Forelimb muscle (tissue), 1 donor: ENCODE measurements around the gene DUSP8. TPM values are rescaled to one million over a fixed set of nuclear protein-coding genes. Genes with fewer than 3 reads are reported as not detected.

ENCODE experiments used
- DNase-seq: peaks from one replicate; pipeline ENCODE4 v3.0.0-alpha.2; 2013; ENCODE audit warnings: low read depth
- polyA plus RNA-seq: library from polyadenylated mRNA; unstranded; fragments of 120-200 nt; gene quantifications from one replicate; pipeline ENCODE4 v1.2.1, GENCODE V29; 2013; ENCODE audit not compliant: insufficient read length

Gene DUSP8
- polyA plus RNA-seq, 1 donor, result 37.3 TPM

DNA sequence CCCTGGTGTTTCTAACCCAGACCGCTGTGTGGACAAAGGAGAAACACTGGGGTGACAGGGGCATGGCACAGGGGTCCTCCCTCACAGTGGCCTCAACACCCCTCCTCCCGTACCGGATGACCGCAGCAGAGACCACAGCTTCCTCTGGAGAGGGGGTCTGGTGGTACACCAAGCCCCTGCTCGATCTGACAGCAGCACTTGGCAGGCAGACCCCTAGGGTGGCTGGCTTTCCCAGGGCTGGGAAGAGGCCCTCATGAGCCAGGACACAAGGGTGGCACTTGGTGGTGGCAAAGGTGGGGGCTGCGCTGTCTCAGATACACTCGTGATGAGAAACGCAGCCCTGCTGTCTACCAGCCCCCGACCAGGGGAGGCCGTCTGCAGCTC is 38.7 kb downstream of the DUSP8 start:
- DNase-seq, result no peak

DNA sequence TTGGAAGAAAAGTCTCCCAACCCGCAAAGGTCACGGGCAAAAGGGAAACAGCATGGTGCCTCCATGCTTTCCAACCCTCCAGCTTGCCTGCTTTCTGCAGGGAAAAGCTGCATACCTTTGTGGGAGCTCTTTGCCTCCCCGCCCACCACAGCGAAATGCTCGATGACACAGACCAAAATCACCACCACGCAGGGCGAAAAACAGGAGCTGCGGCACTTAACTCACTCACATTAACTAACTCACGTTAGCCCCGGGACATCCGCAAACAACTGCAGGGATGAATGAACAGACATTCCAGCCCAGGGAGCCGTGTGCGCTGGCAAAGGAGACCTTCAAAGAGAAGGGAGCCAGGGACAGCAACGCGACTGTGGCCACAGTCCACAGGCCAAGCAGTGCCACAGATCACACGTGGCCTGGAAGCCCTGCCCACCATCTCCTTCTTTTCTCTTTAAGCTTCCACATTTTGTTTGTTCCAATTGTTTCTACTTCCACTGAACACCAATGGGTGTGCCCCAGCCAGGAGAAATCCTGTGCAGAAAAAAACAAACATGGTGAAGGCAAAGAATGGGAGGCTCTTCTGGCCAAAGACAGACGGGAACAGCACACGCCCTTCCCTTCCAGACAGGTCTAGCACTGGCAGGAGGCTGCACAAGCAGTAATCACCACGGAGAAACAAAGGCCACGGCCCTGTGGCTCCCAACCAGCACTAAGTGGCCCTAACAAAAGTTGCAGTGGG is 39.3 kb downstream of the DUSP8 start:
- DNase-seq, result no peak

- no peak for DNase-seq
Measured at GRCh38 chr11:1532014-1532586, 40.0 kb downstream of the DUSP8 start.

GRCh38 chr11:1531449-1532013 is 40.5 kb downstream of the DUSP8 start:
- DNase-seq, result no peak

GRCh38 chr11:1530686-1531448 is 41.2 kb downstream of the DUSP8 start:
- no peak for DNase-seq

- DNase-seq, result no peak
Measured at GRCh38 chr11:1529774-1530173, 42.3 kb downstream of the DUSP8 start.

- DNase-seq, result no peak
Measured at GRCh38 chr11:1529286-1529685, 42.8 kb downstream of the DUSP8 start.

DNA sequence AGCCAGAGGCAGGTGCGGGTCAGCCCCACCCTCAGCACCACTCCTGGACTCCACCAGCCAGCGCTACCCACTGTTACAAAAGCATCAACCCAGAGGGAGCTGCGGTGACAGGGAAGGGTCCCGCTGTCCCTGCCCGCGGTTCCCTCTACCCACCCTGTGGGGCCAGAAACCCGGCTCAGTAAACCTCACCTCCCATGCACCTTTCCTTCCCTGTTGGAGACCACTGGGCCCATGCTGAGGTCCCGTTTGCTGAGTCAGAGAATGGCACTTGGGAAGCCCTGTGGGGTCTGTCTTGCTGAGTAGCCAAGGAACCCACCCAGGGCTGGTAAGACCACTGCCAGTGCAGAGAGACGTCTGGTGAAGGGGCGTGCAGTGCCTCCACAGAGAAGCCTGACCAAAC is 43.4 kb downstream of the DUSP8 start:
- no peak for DNase-seq

DNA sequence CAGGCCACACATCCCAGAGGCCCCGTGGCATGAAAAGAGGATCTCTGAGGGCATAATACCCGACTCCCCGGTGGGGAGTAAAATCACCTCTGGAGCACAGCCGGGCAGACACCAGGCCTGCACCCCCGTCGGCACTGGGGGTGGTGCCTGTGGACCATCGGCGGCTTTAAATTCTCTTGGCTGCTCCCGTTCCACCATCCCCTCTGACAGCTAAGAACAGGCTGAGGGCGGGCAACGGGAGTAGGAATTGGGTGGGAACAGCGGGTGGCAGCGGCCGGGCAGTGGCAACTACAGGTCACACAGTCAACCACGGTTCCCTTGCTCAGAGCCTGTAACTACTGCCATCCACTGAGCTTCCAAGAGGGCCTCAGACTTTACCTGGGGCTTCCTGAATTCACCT is 45.3 kb downstream of the DUSP8 start:
- no peak for DNase-seq

GRCh38 chr11:1523779-1524178 is 48.3 kb downstream of the DUSP8 start:
- DNase-seq, result no peak

DNA sequence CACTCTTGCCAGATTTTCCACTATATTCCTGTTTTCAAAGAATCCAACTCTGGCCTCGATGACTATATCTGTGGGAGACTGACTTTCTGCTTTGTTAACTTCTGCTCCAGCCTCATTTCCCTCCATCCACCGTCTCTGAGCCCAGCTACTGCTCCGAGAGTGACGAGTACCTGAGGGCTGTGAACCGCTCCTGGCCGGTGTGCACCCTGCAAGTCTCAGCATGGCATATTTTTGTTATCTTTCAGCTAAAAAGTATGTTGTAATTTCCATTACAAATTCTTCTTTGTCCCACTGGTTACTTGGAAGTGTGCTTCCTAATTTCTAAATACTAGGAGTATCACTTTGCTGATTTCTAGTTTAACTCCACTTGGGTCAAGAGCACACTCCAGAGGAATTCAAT is 49.0 kb downstream of the DUSP8 start:
- no peak for DNase-seq

- no peak for DNase-seq
Measured at GRCh38 chr11:1522081-1522424, 50.0 kb downstream of the DUSP8 start.

DNA sequence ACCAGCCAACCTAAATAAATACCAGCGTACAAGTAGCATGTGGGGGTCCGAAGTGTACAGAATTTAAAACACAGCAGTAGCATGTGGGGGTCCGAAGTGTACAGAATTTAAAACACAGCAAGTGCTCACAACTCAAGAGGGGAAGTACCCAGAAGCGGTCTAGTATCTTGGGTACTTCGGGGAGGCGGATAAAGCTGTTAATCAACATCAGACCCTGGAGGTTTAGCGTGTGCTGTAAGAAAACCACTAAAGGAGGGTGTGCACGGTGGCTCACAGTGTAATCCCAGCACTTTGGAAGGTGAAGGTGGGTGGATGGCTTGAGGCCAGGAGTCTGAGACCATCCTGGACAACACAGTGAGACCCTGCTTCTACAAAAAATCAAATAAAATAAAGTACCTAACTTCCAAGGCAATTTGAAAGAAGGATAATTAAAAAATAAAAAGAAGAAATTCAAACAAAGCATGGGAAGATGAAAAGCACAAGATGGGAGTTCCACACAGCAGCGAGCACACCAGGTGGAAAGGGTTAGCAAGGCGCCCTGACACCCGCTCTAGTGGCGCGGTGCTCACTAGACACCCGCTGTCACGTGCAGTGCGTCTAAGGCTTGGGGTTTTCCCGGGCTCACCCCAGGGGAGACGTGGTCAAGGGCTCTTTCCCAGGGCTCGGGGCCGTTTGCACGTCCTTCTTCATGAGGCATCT is 50.5 kb downstream of the DUSP8 start:
- no peak for DNase-seq

- no peak for DNase-seq
Measured at GRCh38 chr11:1520663-1521267, 51.3 kb downstream of the DUSP8 start.

DNA sequence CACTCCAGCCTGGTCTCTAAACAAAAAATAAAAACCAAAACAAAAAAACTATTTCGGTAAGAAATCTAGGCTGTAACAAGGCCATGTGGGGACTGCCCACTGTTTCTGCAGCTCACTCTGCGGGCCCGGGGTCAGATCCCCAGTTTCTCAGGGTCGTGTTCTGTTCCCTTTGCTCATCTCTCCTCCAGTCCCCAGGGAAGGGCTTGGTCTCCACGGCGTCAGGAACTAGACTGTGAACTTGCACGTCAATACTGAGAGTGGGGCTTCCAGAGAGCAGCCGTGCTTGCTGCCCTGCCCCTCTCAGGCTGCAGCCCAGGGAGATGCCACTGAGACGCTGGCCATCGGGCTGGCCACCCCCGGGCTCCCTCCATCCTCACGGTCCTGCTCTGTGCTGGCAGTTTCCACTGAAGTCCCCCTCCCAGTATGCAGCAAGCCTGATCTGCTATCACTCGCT is 51.8 kb downstream of the DUSP8 start:
- no peak for DNase-seq

DNA sequence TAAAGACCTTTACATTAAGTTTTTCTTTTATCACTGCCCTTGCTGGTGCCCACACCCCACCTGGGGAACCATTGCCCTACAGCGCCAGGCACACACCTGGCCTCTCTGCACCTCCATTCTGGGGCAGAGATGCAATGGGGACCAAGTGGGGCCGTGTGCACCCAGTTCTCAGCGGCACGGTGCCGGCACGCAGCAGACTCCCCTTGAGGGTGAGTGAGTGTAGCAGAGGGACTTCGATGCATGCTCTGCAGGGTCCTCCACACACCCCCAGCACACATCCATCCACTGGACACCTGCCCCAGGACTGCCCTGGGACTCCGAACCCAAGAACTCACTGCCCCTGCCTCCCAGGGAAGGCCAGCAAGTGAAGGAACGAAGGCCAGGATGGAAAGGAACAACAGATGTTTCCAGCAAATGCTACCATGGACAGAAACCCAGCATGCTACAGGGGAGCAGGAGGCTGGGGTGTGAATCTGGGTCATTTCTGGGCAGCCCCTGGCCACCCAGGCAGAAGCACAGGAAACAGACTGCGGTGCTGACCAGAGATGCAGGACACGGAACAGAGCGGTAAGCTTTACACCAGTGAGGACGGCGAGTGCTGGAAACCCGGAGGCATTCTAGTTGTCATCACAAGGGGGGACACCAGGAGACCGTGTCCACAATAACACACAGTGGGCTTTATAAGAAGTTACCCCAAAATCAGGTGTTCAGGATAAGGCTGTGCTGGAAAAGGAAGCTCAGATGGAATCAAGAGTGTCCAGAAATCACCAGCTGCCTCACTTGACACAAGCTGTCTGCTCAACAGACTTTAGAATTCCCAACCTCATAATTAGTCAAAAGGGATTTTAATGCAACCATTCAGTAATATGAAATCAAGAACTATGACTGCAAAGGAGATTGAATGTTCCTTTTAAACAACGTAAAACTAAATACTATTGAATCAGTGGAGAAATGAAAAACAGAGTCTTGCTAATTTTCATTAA is 52.8 kb downstream of the DUSP8 start:
- DNase-seq, result no peak

DNA sequence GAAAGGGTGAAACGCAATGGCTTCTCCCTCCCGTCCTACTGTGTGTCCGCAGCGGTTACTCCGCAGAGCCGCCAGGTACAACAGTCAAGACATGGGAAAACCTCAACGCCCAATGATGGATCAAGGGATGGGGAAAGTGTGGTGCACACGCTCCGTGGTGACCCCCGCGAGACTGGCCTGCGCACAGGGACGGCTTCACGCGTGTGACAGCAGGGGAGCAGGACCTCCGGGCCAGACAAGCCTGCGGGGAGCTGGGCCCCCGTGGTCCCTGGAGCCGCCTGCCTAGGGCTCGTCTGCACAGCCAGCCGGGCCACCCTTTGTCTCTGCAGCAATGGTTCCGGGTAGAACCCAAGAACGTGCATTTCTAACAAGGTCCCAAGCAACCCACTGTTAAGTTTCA is 53.8 kb downstream of the DUSP8 start:
- no peak for DNase-seq

GRCh38 chr11:1517117-1518005 is 54.7 kb downstream of the DUSP8 start:
- no peak for DNase-seq
